H9 (cell line): ENCODE measurements around the gene PTPRQ. TPM values are rescaled to one million over a fixed set of nuclear protein-coding genes. Genes with fewer than 3 reads are reported as not detected.

ENCODE experiments used
- DNase-seq: peaks from one replicate; pipeline ENCODE4 v3.0.0-alpha.2; 2017
- H2AFZ ChIP-seq: one replicate; pipeline ENCODE4 v1.6.1; 2013; ENCODE audit warnings: mild to moderate bottlenecking, low read length, control low read depth, moderate library complexity
- H2AK5ac ChIP-seq: 2 replicates; pipeline ENCODE4 v1.6.1; 2013; ENCODE audit warnings: low read length, control low read depth, mixed read lengths; ENCODE audit not compliant: insufficient read length
- H2BK120ac ChIP-seq: one replicate; pipeline ENCODE4 v1.6.1; 2013; ENCODE audit warnings: low read depth, mild to moderate bottlenecking, low read length, control low read depth, inconsistent platforms; ENCODE audit not compliant: poor library complexity, severe bottlenecking
- H2BK12ac ChIP-seq: 2 replicates; pipeline ENCODE4 v1.6.1; 2013; ENCODE audit warnings: low read length, control low read depth, mixed read lengths, low read depth; ENCODE audit not compliant: insufficient read length
- H2BK15ac ChIP-seq: 2 replicates; pipeline ENCODE4 v1.6.1; 2013; ENCODE audit warnings: low read depth, low read length, control low read depth
- H2BK20ac ChIP-seq: one replicate; pipeline ENCODE4 v1.6.1; 2013; ENCODE audit warnings: low read depth, mild to moderate bottlenecking, low read length, control low read depth, inconsistent platforms; ENCODE audit not compliant: poor library complexity, severe bottlenecking
- H2BK5ac ChIP-seq: 2 replicates; pipeline ENCODE4 v1.6.1; 2013; ENCODE audit warnings: low read length, control low read depth, mixed read lengths; ENCODE audit not compliant: insufficient read length
- H3K14ac ChIP-seq: 2 replicates; pipeline ENCODE4 v1.6.1; 2013; ENCODE audit warnings: low read length, control low read depth; ENCODE audit not compliant: insufficient read depth
- H3K18ac ChIP-seq: 2 replicates; pipeline ENCODE4 v1.6.1; 2013; ENCODE audit warnings: low read depth, mild to moderate bottlenecking, mixed read lengths, low read length, control low read depth; ENCODE audit not compliant: insufficient read length
- H3K23ac ChIP-seq: 2 replicates; pipeline ENCODE4 v1.6.1; 2013; ENCODE audit warnings: low read length, control low read depth, mixed read lengths, low read depth; ENCODE audit not compliant: insufficient read length
- H3K23me2 ChIP-seq: 2 replicates; pipeline ENCODE4 v1.6.1; 2013; ENCODE audit warnings: low read depth, mild to moderate bottlenecking, mixed read lengths, low read length, control low read depth; ENCODE audit not compliant: insufficient read length, poor library complexity, severe bottlenecking
- H3K27ac ChIP-seq: 2 replicates; pipeline ENCODE4 v1.5.1; 2013; ENCODE audit warnings: low read length, control low read depth, mixed read lengths, low read depth; ENCODE audit not compliant: insufficient read length
- H3K27me3 ChIP-seq: 2 replicates; pipeline ENCODE4 v1.6.1; 2013; ENCODE audit warnings: low read length, control low read depth, inconsistent platforms; ENCODE audit not compliant: insufficient read depth
- H3K4ac ChIP-seq: 2 replicates; pipeline ENCODE4 v1.6.1; 2013; ENCODE audit warnings: low read depth, mild to moderate bottlenecking, control low read depth, inconsistent platforms, low read length, moderate library complexity
- H3K4me1 ChIP-seq: 2 replicates; pipeline ENCODE4 v1.6.1; 2013; ENCODE audit warnings: low read length, control low read depth, inconsistent platforms; ENCODE audit not compliant: insufficient read depth
- H3K4me2 ChIP-seq: 2 replicates; pipeline ENCODE4 v1.6.1; 2013; ENCODE audit warnings: low read length, control low read depth, mixed read lengths; ENCODE audit not compliant: insufficient read length, insufficient read depth
- H3K56ac ChIP-seq: 2 replicates; pipeline ENCODE4 v1.6.1; 2013; ENCODE audit warnings: low read depth, mild to moderate bottlenecking, mixed read lengths, low read length, control low read depth; ENCODE audit not compliant: insufficient read length
- H3K79me1 ChIP-seq: 2 replicates; pipeline ENCODE4 v1.6.1; 2013; ENCODE audit warnings: low read depth, mild to moderate bottlenecking, moderate library complexity, low read length, control low read depth, inconsistent platforms; ENCODE audit not compliant: insufficient read depth, poor library complexity, severe bottlenecking
- H3K79me2 ChIP-seq: 2 replicates; pipeline ENCODE4 v1.6.1; 2013; ENCODE audit warnings: low read length, control low read depth, inconsistent platforms; ENCODE audit not compliant: insufficient read depth
- H3K9ac ChIP-seq: 2 replicates; pipeline ENCODE4 v1.6.1; 2013; ENCODE audit warnings: low read length, control low read depth, mixed read lengths; ENCODE audit not compliant: insufficient read length; ENCODE audit errors: extremely low read depth
- H3K9me3 ChIP-seq: one replicate; pipeline ENCODE4 v1.6.1; 2013; ENCODE audit warnings: low read depth, low read length, inconsistent platforms; ENCODE audit not compliant: control insufficient read depth
- H3T11ph ChIP-seq: one replicate; pipeline ENCODE4 v1.6.1; 2013; ENCODE audit warnings: mild to moderate bottlenecking, low read length, control low read depth, inconsistent platforms
- H4K20me1 ChIP-seq: one replicate; pipeline ENCODE4 v1.6.1; 2013; ENCODE audit not compliant: control insufficient read depth, insufficient read length, insufficient read depth
- H4K5ac ChIP-seq: 2 replicates; pipeline ENCODE4 v1.6.1; 2013; ENCODE audit warnings: low read depth, mild to moderate bottlenecking, mixed read lengths, low read length, control low read depth; ENCODE audit not compliant: insufficient read length
- H4K8ac ChIP-seq: replicated peaks from 2 replicates; pipeline ENCODE4 v1.6.1; 2013; ENCODE audit warnings: low read length, control low read depth, mixed read lengths, low read depth; ENCODE audit not compliant: insufficient read length
- H4K91ac ChIP-seq: 2 replicates; pipeline ENCODE4 v1.6.1; 2013; ENCODE audit warnings: low read depth, mild to moderate bottlenecking, moderate library complexity, mixed read lengths, low read length, control low read depth; ENCODE audit not compliant: insufficient read length
- H3K27ac Mint-ChIP-seq, 3 experiments: 2 replicates in 2 of 3; 3 replicates in 1 of 3; pipeline ENCODE4 v1.8.0; 2020 to 2021; ENCODE audit warnings: mixed read lengths in 3 of 3, mild to moderate bottlenecking in 1 of 3, moderate library complexity in 1 of 3
- H3K27me3 Mint-ChIP-seq: 2 replicates; pipeline ENCODE4 v1.8.0; 2021; ENCODE audit warnings: low read depth, mild to moderate bottlenecking, moderate library complexity, mixed read lengths
- H3K36me3 Mint-ChIP-seq, 3 experiments: 2 replicates in 2 of 3; 3 replicates in 1 of 3; pipeline ENCODE4 v1.8.0; 2020 to 2021; ENCODE audit warnings: low read depth in 3 of 3, mixed read lengths in 3 of 3; ENCODE audit not compliant: insufficient read depth in 1 of 3
- H3K4me1 Mint-ChIP-seq, 2 experiments: 2 replicates each; pipeline ENCODE4 v1.8.0; 2020; ENCODE audit warnings: mixed read lengths in 2 of 2
- H3K4me3 Mint-ChIP-seq, 2 experiments: 2 replicates in 1 of 2; 3 replicates in 1 of 2; pipeline ENCODE4 v1.8.0; 2020 to 2021; ENCODE audit warnings: mild to moderate bottlenecking in 2 of 2, mixed read lengths in 2 of 2, moderate library complexity in 1 of 2
- H3K9me3 Mint-ChIP-seq, 2 experiments: 2 replicates in 1 of 2; 3 replicates in 1 of 2; pipeline ENCODE4 v1.8.0; 2020; ENCODE audit warnings: mild to moderate bottlenecking in 2 of 2, mixed read lengths in 2 of 2, moderate library complexity in 1 of 2
- WGBS: extraction: QIAGEN DNeasy Blood & Tissue Kit; methylation state at CpG from one replicate; pipeline ENCODE4 v1.1.7; 2013; ENCODE audit warnings: missing lambda C conversion rate, low lambda C conversion rate, mixed read lengths; ENCODE audit not compliant: insufficient read length; ENCODE audit errors: extremely low coverage; 5-methylcytosine and 5-hydroxymethylcytosine counted together
- total RNA-seq: library from RNA; stranded (reverse); gene quantifications from 2 replicates; pipeline ENCODE4 v1.2.1, GENCODE V29; 2021
- TF ChIP-seq, protein P1 (sequence below): fragments of 200-600 bp; sonication (generic); conservative IDR thresholded peaks from 3 replicates; pipeline ENCODE4 v1.8.0; 2021; ENCODE audit warnings: antibody characterized with exemption, mild to moderate bottlenecking

PTPRQ gene
- total RNA-seq, 1 experiment from 2014 or later = not detected

DNA sequence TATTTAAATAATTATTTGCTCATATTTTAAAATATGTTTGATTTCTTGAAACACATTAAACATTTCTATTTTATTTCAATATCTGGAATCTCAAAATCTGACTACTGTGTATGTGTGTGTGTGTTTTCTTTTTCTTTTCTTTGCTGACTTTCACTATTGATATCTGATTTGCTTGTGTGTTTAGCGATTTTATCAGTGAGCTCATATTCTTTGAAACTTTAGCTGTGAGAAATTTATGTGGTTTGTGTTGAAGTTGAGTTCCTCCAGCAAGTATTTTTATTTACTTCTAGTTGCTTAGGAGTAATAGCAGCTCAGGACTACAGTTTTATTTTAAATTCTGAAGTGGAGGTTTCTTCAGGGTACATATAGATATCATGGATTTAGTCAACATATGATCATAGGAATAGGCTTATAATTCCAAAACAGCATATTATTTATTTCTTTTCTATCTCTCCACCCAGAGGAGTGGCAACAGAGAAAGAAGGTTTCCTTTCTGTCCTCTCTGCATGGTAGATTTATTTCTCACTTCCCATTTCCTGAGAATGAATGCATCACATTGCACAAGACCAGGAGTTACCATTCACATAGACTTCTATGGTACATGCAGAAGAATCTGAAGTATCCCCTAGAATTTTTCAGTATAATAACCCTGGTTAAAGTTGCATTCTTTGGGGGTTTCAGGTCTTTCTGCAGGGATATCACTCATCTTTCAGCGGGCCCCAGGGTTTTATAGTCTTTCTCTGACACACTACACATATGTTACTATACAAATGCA, 60.5 kb downstream of the PTPRQ start:
- Histone ChIP-seq H4K5ac (no peak overlapping the region), H3K27ac (no peak overlapping the region), H4K91ac (no peak overlapping the region), H3T11ph (no peak overlapping the region), H3K4me2 (no peak overlapping the region), H3K18ac (no peak overlapping the region), H3K79me1 (no peaks in the 10 kb centered on the region), H3K14ac (no peak overlapping the region), H3K4me1 (no peaks in the 10 kb centered on the region), H2BK20ac (no peak overlapping the region), H3K4ac (no peak overlapping the region), H4K8ac (no peak overlapping the region), H4K20me1 (no peaks in the 10 kb centered on the region), H3K9ac (no peak overlapping the region), H3K27me3 (no peaks in the 10 kb centered on the region), H3K23ac (no peak overlapping the region), H2BK120ac (no peak overlapping the region), H3K79me2 (no peaks in the 10 kb centered on the region), H2BK15ac (no peak overlapping the region), H3K56ac (no peak overlapping the region), H2BK5ac (no peak overlapping the region), H2AK5ac (no peak overlapping the region), H3K9me3 (no peaks in the 10 kb centered on the region), H2BK12ac (no peak overlapping the region), H2AFZ (no peak overlapping the region), H3K23me2 (no peaks in the 10 kb centered on the region)
- WGBS = no CpG with 5 or more reads among the region's 2 CpGs
- Mint-ChIP-seq H3K4me1 (0 out of 4 replicates have a peak, but pooled peaks cover 0 to 4% of the 10 kb centered on the region in 2 experiments), H3K27me3 (no peaks in the 10 kb centered on the region), H3K4me3 (no peak overlapping the region), H3K27ac (no peak overlapping the region), H3K36me3 (no peaks in the 10 kb centered on the region), H3K9me3 (no peaks in the 10 kb centered on the region; a peak in 1 of 5 replicates)
- TF ChIP-seq, protein P1, sequence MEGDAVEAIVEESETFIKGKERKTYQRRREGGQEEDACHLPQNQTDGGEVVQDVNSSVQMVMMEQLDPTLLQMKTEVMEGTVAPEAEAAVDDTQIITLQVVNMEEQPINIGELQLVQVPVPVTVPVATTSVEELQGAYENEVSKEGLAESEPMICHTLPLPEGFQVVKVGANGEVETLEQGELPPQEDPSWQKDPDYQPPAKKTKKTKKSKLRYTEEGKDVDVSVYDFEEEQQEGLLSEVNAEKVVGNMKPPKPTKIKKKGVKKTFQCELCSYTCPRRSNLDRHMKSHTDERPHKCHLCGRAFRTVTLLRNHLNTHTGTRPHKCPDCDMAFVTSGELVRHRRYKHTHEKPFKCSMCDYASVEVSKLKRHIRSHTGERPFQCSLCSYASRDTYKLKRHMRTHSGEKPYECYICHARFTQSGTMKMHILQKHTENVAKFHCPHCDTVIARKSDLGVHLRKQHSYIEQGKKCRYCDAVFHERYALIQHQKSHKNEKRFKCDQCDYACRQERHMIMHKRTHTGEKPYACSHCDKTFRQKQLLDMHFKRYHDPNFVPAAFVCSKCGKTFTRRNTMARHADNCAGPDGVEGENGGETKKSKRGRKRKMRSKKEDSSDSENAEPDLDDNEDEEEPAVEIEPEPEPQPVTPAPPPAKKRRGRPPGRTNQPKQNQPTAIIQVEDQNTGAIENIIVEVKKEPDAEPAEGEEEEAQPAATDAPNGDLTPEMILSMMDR = no peak
- no peak for DNase-seq
